ENCODE results near the gene PDHB. TPM values are rescaled to one million over a fixed set of nuclear protein-coding genes. Genes with fewer than 3 reads are reported as not detected.

Gene PDHB
- total and polyA plus RNA-seq, 2 of the 13 experiments (the other 11 are each of a cell fraction or from before 2014, with no cell fraction given), result 108 to 153 TPM

GRCh38 chr3:58463181-58463941 is 29.7 kb upstream of the PDHB start (continued):
- no peak for TF ChIP-seq ZNF672 (CRISPR knock-in tag; IDR thresholded peaks at IDR 0.05)
- TF ChIP-seq ELK4 (CRISPR knock-in tag; IDR thresholded peaks at IDR 0.05; ENCODE audit: borderline replicate concordance), result no peak
- TF ChIP-seq ZFP90 (CRISPR knock-in tag; IDR thresholded peaks at IDR 0.05; ENCODE audit: borderline replicate concordance), result no peak
- 0 out of 2 replicates have a peak, but pooled peaks have one; percentile 17 for TF ChIP-seq ELF1 (CRISPR knock-in tag; IDR thresholded peaks at IDR 0.05)
- no peak for TF ChIP-seq ZNF530 (CRISPR knock-in tag; IDR thresholded peaks at IDR 0.05; ENCODE audit: low read depth)
- 0 out of 2 replicates have a peak, but pooled peaks have one; percentile 29 for TF ChIP-seq HDAC2 (CRISPR knock-in tag; IDR thresholded peaks at IDR 0.05)
- TF ChIP-seq, protein P1, sequence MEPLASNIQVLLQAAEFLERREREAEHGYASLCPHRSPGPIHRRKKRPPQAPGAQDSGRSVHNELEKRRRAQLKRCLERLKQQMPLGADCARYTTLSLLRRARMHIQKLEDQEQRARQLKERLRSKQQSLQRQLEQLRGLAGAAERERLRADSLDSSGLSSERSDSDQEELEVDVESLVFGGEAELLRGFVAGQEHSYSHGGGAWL (CRISPR knock-in tag; IDR thresholded peaks at IDR 0.05), result no peak
- no peak for TF ChIP-seq ZNF577 (CRISPR knock-in tag; IDR thresholded peaks at IDR 0.05; ENCODE audit: borderline replicate concordance, low read depth)
- 0 out of 2 replicates have a peak, but pooled peaks have one; percentile 20 for TF ChIP-seq MEIS2 (CRISPR knock-in tag; IDR thresholded peaks at IDR 0.05)
- no peak for TF ChIP-seq SYNCRIP (IDR thresholded peaks at IDR 0.05; ENCODE audit: insufficient read depth, low read depth, low read length)
- no peak for TF ChIP-seq GFI1 (CRISPR knock-in tag; IDR thresholded peaks at IDR 0.05; ENCODE audit: borderline replicate concordance)
- TF ChIP-seq RARA (CRISPR knock-in tag; IDR thresholded peaks at IDR 0.05), result peak; percentile 47
- TF ChIP-seq MEIS1 (CRISPR knock-in tag; IDR thresholded peaks at IDR 0.05; ENCODE audit: borderline replicate concordance), result peak; percentile 39; the same call in 1 of the 2 replicates
- peak; percentile 18; the same call in 1 of the 2 replicates for TF ChIP-seq HOXA3 (CRISPR knock-in tag; IDR thresholded peaks at IDR 0.05)
- TF ChIP-seq SOX6 (IDR thresholded peaks at IDR 0.05), result no peak
- TF ChIP-seq SOX6 (CRISPR knock-in tag; IDR thresholded peaks at IDR 0.05), result peak; percentile 66; the same call in 1 of the 2 replicates
- TF ChIP-seq, protein P2, sequence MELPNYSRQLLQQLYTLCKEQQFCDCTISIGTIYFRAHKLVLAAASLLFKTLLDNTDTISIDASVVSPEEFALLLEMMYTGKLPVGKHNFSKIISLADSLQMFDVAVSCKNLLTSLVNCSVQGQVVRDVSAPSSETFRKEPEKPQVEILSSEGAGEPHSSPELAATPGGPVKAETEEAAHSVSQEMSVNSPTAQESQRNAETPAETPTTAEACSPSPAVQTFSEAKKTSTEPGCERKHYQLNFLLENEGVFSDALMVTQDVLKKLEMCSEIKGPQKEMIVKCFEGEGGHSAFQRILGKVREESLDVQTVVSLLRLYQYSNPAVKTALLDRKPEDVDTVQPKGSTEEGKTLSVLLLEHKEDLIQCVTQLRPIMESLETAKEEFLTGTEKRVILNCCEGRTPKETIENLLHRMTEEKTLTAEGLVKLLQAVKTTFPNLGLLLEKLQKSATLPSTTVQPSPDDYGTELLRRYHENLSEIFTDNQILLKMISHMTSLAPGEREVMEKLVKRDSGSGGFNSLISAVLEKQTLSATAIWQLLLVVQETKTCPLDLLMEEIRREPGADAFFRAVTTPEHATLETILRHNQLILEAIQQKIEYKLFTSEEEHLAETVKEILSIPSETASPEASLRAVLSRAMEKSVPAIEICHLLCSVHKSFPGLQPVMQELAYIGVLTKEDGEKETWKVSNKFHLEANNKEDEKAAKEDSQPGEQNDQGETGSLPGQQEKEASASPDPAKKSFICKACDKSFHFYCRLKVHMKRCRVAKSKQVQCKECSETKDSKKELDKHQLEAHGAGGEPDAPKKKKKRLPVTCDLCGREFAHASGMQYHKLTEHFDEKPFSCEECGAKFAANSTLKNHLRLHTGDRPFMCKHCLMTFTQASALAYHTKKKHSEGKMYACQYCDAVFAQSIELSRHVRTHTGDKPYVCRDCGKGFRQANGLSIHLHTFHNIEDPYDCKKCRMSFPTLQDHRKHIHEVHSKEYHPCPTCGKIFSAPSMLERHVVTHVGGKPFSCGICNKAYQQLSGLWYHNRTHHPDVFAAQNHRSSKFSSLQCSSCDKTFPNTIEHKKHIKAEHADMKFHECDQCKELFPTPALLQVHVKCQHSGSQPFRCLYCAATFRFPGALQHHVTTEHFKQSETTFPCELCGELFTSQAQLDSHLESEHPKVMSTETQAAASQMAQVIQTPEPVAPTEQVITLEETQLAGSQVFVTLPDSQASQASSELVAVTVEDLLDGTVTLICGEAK (IDR thresholded peaks at IDR 0.05), result no peak
- TF ChIP-seq, protein P2 (CRISPR knock-in tag; IDR thresholded peaks at IDR 0.05), result no peak
- TF ChIP-seq DMAP1 (CRISPR knock-in tag; IDR thresholded peaks at IDR 0.05), result no peak
- no peak for TF ChIP-seq HNRNPUL1 (IDR thresholded peaks at IDR 0.05; ENCODE audit: low read depth, low read length)
- no peak for TF ChIP-seq HNF4A (CRISPR knock-in tag; IDR thresholded peaks at IDR 0.05)

Measured in HepG2 (cell line).